ENCODE results near the gene RGS6.

RGS6 gene

DNA sequence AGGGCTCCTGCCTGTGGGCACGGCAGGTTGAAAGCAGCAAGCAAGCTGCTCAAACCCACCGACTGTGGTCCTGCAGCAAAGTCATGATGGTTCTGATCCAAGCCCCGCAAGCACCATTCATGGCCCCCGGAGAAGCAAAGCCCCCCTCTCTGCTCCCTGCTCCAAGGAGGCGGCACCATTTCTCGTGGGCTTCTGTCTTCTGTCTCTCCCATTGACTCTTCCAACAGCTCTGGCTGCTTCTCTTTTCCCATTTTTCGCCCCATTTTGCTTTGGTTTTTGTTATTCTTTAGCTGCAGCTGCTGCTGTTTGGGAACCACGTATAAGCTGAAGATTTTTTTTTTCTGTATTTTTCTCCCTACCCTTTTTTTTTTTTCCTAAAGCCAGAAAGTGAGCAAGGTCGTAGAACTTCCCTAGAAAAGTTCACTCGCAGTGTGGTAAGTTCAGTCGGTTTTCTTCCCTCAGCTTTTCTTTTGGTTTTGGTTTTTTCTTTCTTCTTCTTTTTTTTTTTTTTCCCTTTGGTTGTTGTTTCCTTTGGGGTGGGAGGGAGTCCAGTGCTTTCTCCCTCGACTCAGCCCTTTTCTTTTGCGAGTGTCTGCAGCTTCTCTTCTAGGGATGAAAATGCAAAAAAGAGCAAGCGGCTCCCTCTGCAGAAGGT lies 607.6 kb downstream of the RGS6 start:
- no peak for DNase-seq

DNA sequence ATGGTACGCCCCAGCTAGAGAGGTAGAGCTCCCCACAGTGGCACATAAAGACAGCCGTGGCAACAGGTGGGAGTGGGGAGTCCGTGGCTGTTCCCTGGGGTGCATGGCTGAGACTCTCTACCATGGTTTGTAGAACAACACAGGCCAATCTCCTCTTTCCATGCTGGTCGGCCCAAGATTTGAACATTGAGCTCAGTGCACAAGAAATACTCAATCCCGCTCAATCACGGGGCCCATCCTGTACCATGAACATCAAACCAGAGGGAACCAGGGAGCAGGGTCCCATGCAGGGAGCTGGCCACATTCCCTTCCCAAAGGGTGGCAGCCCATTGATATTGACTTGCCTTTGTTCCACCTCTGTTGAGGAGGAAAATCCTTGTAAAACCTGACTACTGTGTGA lies 608.6 kb downstream of the RGS6 start:
- no peak for DNase-seq

DNA sequence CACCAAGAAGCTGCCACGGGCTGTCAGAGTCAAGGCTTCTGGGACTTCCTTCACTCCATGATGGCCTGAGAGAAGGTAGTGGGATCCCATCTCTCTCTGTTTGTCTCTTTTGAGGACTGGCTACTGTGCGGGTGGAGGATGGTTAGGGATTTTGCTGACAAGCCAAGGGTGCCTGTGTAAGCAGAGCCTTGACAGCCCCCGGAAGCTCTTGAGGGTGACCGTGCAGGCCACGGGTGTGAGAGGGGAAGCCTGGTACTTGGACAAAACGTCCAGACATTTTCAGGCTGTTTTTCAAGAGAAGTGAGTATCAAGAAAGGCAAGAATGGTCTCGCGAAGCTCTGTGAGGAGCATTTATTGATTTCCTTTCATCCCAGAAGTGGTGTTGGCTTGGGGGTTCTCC lies 609.3 kb downstream of the RGS6 start:
- DNase-seq: no peak

DNA sequence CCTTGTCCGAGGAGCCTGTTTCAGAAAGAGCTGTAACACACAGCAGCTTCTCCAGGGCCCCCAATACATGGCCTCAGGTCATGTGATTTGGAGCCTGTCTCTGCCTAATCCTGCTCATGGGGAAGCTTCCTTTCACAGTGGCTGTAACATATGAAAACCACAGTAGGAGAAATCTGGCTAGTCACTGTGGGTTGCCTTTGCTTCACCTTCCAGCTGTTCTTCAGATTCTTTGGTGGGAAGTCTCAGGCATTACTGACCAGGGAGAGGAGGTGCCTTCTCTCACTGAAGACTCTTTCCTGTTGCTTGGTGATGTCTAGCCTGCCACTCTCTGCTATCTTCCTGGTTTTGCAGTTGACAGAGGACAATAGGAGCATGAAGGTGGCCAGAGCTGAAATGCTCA lies 611.1 kb downstream of the RGS6 start:
- no peak for DNase-seq

DNA sequence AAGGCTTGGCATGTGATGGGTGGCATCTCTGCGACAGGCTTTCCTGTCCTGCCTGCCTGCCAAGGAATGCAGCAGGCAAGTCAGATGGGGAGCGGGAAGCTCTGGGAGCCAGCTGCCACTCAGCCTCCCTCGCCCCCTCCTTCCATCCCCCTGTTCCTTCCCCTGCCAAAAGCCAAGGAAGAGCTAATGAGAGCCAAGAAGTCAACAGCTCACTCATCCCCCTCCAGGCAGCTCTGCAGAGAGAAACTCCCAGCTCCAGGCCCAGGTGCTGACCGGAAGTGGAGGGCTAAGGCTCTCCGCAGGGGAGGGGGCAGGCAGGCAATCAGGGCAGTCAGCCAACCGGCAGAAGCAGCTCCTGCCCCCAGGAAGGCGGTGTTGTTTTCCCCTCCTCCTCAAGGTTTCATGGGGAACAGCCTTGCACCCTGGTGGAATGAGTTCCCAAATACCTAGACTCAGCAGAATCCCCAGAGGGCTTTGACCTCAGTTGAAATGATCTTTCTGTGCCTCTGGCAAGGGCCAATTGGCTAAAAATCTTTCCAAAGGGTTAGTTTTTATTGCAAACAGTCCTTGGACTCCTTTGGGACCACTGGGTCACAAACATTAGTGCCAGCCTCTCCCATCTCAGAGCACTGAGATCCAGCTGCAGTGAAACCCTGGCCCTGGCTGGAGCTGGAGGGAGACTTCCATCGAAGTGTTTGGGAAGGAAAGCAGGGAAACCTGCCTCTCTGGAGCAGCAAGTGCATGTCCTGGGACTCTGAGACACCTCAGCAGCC lies 612.6 kb downstream of the RGS6 start:
- DNase-seq: no peak

DNA sequence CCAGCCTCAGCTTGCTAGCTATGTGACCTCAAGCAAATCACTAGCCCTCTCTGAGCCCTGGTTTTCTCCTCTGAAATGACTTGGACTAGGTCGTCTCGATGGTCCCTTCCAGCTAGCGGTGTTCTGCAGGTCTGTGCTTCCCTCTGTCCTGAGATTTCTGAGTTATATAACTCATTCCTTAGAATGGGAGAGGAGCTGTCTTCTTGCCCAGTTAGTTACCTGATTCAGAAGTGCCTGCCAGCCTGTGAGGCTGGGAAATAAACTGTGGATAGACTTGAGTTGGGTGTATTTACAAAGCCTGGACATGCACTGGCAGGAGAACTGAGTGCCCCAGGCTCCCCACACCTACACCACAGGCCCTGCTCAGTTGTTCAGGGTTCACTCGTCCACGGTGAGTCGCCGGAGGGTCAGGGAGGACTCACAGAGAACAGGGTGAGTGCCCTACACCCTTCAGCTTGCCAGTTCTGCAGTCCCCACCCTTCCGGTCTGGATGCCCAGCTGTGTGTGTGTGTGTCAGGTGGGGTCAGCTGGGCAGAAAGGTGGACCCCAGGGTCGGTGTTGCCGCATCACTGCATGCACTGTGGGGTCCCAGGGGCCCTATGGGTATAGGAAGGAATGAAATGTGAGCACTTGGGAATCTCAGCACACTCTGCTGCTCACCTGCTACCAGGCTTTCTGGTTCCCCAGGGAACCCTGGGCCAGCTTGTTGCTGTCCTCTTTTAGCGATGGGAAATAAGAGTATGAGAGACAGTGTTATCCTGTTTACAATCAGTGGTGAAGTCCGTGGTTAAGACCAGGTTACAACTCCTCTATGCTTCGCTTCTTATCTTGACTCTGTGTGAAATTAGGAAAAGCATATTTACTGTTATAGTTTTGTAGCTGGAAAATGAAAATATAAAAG lies 613.4 kb downstream of the RGS6 start:
- no peak for DNase-seq

DNA sequence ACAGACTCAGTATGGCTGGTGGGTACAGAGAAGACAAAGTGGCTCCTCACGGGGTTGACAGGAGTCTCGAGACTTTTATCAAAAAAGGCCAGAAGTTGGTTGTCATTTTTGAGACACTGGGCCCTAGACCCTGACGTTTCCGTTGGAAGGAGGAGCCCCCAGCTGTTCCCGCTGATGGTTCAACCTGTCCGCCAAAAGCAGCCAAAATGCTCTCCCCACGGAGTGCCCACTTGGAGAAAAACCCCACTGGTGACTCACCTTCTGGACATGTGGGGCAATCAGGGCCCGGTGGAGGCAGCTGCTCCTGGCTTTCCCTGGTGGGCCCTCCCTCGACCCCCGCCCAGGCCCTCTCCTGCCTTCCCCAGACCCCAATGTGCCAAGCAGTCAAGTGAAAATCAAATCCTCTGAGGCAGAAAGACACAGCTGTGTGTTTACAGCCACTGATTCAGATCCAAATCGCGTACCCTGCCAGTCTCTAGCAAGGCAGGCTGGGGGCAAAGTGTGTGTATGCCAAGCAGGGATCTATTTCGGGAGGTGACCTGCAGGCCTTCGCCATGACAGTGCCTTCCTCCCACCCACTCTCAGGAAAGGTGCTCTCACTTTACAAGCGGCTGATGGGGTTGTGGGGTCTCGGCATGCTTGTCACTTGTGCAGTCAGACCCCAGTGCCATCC lies 614.3 kb downstream of the RGS6 start:
- DNase-seq: no peak

DNA sequence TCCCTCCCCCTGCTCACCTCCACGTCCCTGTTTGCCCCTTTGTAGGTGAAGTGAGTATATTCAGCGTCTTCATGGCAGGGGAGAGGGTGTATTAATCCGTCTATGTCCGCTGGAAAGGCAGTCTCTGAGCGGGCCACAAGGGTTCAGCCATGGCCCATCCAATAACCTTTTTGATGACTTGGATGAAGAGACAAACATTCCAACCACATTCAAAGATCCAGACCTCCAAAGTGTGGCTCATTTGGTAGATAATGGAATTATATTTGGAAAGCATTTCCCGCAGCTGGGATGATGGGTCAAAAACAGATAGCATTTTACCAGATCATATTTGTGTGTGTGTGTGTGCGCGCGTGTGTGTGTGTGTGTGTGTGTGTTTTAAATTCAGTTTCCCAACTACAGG lies 615.8 kb downstream of the RGS6 start:
- DNase-seq: no peak

DNA sequence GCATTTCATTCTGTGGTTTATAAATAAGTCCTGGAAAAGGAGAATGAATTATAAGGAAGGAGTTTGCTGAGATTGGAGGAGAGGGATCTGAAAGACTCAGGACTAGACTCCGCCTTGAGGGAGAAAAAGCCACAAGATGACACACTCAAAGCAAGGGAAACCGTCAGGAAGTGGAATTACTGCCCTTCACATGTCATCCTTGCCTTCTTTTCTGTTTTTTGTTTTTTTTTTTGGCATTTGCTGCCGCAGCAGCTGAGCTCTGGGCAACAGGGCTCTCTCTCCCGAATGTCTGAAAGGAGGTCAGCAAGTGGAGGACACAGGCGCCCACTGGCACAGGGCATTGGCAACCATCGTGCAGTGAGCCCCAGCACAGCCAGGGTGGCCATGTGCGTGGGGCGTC lies 616.8 kb downstream of the RGS6 start:
- no peak for DNase-seq

DNA sequence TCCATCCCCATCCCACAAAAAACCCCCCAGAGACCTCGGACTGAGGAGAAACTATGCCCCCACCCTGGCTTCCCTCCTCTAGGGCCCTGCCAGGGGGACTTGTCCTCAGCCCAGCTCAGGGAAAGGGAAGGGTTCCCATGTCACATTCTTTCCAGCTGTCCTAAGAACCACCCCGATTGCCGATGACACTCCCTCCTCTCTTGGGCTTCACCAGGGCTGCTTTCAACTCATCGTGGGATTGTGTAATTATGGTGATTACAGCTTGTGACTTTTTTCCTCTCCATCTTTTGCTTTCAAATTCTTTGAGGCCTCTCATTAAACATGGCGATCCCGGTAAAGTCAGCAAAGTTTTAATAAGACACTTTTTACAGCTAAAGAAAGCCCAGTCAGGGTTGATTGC lies 617.6 kb downstream of the RGS6 start:
- no peak for DNase-seq

DNA sequence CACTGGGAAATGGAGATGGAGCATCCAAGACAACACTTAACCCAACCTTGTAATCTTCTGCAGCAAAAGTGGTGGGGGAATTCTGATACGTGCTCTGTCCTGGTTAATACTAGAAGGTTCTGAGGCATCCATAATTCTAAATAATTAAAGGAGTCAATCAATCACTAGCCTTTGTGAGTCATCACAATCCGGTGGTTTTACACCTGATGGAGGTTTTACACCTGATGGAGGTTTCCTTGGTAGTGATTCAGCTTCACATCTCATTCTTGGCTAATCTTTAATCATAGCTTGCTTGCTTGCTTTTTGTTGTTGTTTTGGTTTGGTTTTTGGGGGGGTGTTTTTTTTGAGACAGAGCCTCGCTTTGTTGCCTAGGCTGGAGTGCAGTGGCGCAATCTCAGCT lies 618.3 kb downstream of the RGS6 start:
- DNase-seq: no peak

DNA sequence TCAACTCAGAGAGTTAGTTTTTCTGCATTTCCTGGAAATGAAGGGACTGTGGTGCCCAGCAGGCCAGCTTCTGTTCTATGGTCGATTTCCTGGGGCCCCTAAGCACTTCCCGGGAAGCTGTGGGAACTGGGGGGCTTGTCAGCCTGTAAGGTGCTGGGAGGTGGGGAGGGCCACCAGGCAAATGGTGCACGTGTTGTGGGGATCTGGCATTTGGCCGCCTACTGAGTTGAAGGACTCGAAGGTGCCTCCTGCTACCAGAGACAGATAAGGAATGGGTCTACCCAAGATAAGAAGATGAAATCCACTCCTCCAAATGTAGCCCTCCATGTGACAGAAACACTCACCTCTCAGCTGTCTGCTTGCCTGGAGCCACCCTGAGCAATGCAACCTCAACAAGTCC lies 620.0 kb downstream of the RGS6 start:
- no peak for DNase-seq

DNA sequence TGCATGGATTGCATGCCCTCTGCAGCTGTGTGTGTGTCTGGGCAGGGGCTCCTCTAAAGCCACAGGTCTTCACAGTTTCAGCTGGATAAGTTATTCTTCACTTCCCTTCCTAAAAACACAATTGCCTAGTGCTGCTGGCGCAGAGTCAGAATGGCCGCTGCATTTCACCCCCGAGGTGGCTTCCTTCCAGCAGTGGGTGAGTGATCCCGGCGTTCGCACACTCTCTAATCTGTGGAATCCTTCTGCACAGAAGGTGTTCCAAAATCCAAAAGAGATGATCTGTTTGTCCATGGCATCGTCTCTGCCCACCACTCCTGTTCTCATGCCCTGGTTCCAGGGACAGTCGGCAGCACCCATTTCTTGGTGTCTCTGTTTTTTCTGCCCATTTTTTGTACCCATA lies 620.9 kb downstream of the RGS6 start:
- no peak for DNase-seq

DNA sequence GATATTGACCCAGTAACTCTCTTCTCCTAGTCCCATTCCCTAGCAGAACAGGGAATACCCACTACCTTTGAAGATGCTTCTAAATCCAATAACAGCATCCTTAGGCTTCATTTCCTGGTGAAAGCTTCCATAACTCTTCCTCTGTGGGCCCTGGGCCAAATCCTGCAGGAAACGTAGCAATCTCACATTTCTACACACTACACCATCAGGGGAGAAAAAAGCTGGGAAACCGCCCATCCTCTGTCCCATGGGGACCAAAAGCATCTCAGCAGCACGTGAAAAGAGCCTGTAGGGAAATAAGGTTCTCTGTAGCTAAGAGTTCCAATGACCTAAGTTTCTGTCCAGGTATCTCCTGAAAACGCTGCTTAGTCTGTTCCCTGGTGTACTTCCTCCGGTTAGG lies 621.4 kb downstream of the RGS6 start:
- DNase-seq: no peak

DNA sequence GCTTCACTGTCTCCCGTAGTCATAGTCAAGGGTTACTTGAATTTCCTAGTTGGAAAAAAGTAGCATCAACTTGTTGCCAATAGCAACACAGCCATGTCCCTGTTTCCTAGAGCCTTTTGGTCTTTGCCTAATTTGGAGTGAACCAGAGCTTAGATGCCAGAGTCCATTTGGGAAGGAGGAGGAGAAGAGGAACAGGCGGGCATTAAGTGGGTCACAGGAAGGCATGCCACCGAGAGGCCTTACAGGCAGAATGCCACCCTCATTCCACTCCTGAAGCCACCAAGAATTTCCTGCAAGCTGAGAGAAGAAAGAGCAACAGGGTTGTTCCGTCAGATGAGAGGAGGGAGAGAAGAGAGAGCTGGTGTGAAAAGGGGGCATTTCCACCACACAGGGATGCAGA lies 622.2 kb downstream of the RGS6 start:
- DNase-seq: no peak

DNA sequence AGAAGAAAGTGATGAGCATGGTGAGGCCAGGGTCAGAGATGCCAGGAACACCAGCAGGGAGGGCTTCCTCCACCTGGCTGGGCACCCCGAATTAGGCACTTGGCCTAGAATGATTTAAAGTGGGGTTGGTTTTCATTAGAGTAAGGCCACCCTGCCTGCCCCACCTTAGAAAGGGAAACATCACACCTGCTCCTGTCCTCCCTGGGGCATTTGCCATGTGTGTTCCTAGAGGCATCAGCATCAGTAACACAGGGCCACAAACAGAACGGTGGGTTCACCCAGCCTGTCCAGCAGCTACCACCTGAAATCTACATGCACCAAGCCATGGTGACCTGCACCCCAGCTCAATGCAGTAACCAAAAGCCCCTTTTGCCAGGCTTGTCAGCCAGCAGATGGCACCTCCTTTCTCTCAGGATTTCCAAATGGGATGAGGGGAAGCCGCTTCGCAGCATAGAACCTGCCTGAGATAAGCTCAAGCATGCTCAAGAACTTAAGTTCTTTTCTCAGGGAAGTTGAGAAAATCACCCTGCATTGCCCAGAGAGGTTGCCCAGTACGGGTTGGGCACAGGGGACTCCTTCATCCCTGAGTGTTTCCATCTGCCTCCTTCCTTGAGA lies 622.9 kb downstream of the RGS6 start:
- DNase-seq: no peak

DNA sequence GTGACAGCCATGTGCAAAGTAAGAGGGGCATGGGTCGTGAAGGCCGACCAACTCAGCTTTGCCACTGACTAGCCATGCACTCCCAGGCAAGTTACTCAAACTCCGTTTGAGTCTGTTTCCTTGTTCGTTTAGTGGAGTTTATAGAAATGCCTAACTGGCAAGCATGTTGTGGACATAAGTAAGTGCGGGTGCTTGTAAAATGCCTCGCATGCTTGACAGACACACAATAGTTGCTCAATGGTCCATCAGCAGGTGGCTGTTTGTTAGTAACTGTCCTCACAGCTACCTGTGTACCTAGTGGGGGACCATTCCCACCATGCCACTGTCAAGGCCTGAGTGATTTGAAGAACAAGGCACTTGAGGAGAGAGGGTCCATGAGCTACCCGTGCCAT lies 623.4 kb downstream of the RGS6 start:
- DNase-seq: no peak

DNA sequence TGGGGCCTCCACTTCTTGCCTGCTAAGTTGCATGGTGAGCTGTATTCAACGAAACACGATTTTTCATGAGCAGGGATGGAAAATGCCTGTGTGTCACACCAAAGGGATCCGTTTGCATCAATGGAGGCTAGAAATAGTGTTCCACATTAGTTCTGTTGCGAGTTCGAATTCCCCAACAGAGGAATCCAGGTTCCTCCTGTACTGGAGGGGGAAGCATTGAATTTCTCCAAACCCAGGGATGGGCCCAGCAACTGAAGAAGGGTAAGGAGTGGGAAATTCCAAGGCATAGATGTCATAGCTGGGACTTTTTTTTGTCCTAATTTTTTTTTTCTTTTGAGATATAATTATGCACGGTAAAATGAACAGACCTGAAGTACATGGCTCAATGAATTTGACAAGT lies 625.4 kb downstream of the RGS6 start:
- no peak for DNase-seq

DNA sequence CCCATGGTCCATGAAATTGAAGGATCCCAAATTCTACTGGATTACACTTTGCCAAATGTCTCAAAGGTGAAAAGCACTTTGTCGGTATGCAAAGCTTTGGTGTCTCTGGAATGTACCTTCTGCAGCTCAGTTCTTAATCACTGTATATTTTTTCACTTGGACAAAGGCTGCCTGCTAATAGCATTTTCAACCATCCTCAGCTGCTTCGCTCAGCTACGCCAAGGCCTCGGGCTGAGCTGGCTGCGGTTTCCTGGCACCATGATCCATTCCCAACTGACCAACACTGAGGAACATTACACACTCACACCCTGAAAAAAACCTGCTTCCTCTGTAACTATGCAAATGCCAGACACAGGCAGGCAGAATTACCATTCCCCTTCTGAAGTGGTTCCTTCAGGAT lies 626.5 kb downstream of the RGS6 start:
- DNase-seq: no peak

DNA sequence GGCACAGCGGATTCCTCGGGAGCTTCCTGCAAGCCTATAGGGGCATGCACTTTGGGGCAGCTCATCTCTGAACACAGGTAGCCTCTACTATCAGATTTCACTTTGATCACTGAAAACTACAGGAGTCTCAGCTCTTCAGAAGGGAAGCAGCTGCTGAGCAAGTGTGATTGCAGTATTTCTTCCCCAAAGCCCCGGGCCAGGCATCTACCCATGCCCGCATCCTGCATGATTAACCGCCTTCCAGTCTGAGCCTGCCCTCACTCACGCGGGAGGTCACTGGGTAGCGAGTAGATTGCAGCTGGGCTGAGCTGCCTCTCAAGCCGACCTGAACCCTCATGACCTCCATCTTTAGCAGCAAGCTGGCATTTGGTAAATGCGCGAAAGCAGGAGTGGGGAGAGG lies 627.0 kb downstream of the RGS6 start:
- DNase-seq: no peak

DNA sequence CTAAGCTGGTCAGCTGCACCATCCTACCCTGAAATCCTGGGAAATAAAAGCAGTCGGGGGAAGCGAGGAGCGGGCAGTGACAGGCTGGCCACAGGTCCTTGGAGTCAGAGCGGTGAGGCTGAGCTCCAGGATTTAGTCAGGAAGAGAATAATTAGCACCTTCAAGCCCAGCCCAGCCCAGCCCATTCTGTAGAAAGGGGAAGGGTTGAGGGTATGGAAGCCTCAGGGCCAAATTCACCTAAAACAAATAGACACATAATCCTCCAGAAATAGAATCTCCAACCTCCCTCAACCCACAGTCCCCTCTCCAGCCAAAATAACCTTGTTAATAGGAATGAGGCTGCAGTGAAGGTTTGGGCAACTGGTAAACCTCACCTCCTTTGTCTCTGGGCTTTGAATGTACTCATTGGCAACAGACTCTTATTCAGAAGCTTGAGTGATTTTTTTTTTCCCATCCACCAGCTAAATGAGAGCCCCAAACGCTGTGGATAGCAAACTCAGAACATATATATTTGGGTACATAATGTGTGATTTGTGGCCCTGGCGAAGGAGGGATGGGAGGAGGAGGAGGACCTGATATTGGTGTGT lies 627.5 kb downstream of the RGS6 start:
- no peak for DNase-seq

DNA sequence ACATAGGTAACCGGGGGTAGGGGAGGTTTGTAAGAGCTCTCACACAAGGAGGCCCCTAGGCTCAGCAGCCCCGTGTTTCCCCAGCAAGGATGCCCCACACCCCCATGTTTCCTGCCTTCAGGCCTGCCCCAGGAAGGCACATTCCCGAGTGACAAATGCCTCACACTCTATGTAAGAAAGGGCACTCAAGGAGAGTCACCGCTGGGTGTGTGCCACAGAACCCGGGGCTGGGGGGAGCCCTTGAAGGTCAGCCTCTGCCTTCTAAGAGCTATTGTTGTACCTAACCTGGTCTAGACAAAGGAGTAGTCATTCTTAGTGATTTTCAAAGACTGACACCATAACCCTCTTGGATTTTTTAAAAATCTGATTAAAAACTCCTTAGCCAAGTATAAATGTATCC lies 628.1 kb downstream of the RGS6 start:
- no peak for DNase-seq

Data from NCI-H2227 treated with DMSO at 0.1 percent for 48 hours (cell line).